ENCODE results near the gene RPL28.

GRCh38 chr19:55352040-55352439 lies 33.7 kb upstream of the RPL28 start:
- TF ChIP-seq PAX8 (IDR thresholded peaks at IDR 0.05) = no peak
- no peak for TF ChIP-seq RBBP5 (conservative IDR thresholded peaks at IDR 0.05)
